ENCODE results near the gene LDLRAD3.
"Not testable (repeated sequence)": the region's sequence is repeated elsewhere in the genome, so short reads cannot be mapped to it uniquely, and the experiment has no call there.

The LDLRAD3 gene

GRCh38 chr11:36019005-36019596 is 75.2 kb downstream of the LDLRAD3 start:
- DNase-seq (ENCODE audit: low read depth): no peak

- peak; percentile 9 for DNase-seq (ENCODE audit: low read depth)
Measured at GRCh38 chr11:36019722-36020121, 75.9 kb downstream of the LDLRAD3 start.

GRCh38 chr11:36022882-36023281 is 79.0 kb downstream of the LDLRAD3 start:
- DNase-seq (ENCODE audit: low read depth): peak; percentile 23

GRCh38 chr11:36023922-36024321 is 80.1 kb downstream of the LDLRAD3 start:
- peak; percentile 29 for DNase-seq (ENCODE audit: low read depth)

GRCh38 chr11:36024716-36025115 is 80.9 kb downstream of the LDLRAD3 start:
- DNase-seq (ENCODE audit: low read depth): no peak

- no peak for DNase-seq (ENCODE audit: low read depth)
Measured at GRCh38 chr11:36026315-36026968, 82.6 kb downstream of the LDLRAD3 start.

GRCh38 chr11:36027731-36028130 is 83.9 kb downstream of the LDLRAD3 start:
- DNase-seq (ENCODE audit: low read depth): no peak

- DNase-seq (ENCODE audit: low read depth): peak; percentile 50
Measured at GRCh38 chr11:36029616-36030015, 85.8 kb downstream of the LDLRAD3 start.

- DNase-seq (ENCODE audit: low read depth): peak; percentile 14
Measured at GRCh38 chr11:36030731-36031281, 86.9 kb downstream of the LDLRAD3 start.

GRCh38 chr11:36033082-36033751 is 89.4 kb downstream of the LDLRAD3 start:
- peak; percentile 55 for DNase-seq (ENCODE audit: low read depth)

GRCh38 chr11:36033936-36034335 is 90.1 kb downstream of the LDLRAD3 start:
- no peak for DNase-seq (ENCODE audit: low read depth)

- DNase-seq (ENCODE audit: low read depth): peak; percentile 88
Measured at GRCh38 chr11:36034551-36035331, 90.9 kb downstream of the LDLRAD3 start.

GRCh38 chr11:36035454-36035853 is 91.6 kb downstream of the LDLRAD3 start:
- DNase-seq (ENCODE audit: low read depth): no peak

- no peak for DNase-seq (ENCODE audit: low read depth)
Measured at GRCh38 chr11:36035999-36036398, 92.1 kb downstream of the LDLRAD3 start.

- peak; percentile 58 for DNase-seq (ENCODE audit: low read depth)
Measured at GRCh38 chr11:36037031-36037430, 93.2 kb downstream of the LDLRAD3 start.

- DNase-seq (ENCODE audit: low read depth): no peak
Measured at GRCh38 chr11:36038541-36038940, 94.7 kb downstream of the LDLRAD3 start.

- DNase-seq (ENCODE audit: low read depth): no peak
Measured at GRCh38 chr11:36039471-36039870, 95.6 kb downstream of the LDLRAD3 start.

GRCh38 chr11:36041988-36042611 is 98.2 kb downstream of the LDLRAD3 start:
- DNase-seq (ENCODE audit: low read depth): peak; percentile 30

- DNase-seq (ENCODE audit: low read depth): no peak
Measured at GRCh38 chr11:36044636-36045035, 100.8 kb downstream of the LDLRAD3 start.

- not testable (repeated sequence) for DNase-seq (ENCODE audit: low read depth)
Measured at GRCh38 chr11:36045945-36046344, 102.1 kb downstream of the LDLRAD3 start.

- no peak for DNase-seq (ENCODE audit: low read depth)
Measured at GRCh38 chr11:36046932-36047331, 103.1 kb downstream of the LDLRAD3 start.

- DNase-seq (ENCODE audit: low read depth): no peak
Measured at GRCh38 chr11:36047344-36047743, 103.5 kb downstream of the LDLRAD3 start.
